B cell (primary cell): ENCODE data around the gene ARAP2. TPM values are rescaled to one million over a fixed set of nuclear protein-coding genes. Genes with fewer than 3 reads are reported as not detected.

Source experiments
- ATAC-seq: fragments of 200-7000 bp; cut with Tn5 transposase; one replicate; pipeline ENCODE4 v1.10.0; 2021; ENCODE audit warnings: low read depth, mild to moderate bottlenecking, moderate number of reproducible peaks, moderate library complexity
- CTCF ChIA-PET: fragments of 350-600 bp; sonication (Branson Sonifier 250); formaldehyde crosslinking; loops from one replicate; lab custom pipeline; 2021; ENCODE audit warnings: antibody characterized with exemption, inconsistent platforms; lab: Charles Lee
- POLR2A ChIA-PET: fragments of 350-600 bp; sonication (Branson Sonifier 250); formaldehyde crosslinking; loops from one replicate; lab custom pipeline; 2021; ENCODE audit warnings: antibody characterized with exemption; lab: Charles Lee
- DNase-seq: peaks from one replicate; pipeline ENCODE4 v3.0.0; 2013
- H2AFZ ChIP-seq: 2 replicates; pipeline ENCODE4 v1.6.1; 2012; ENCODE audit warnings: mild to moderate bottlenecking, low read depth, low read length; ENCODE audit not compliant: insufficient read depth, poor library complexity, severe bottlenecking
- H3K27ac ChIP-seq, 2 donors: 1 replicate in 1 of 2; 2 replicates in 1 of 2; pipeline ENCODE4 v1.5.1; 2012 to 2013; ENCODE audit warnings: low read length in 2 of 2, mild to moderate bottlenecking in 2 of 2, moderate library complexity in 1 of 2
- H3K27me3 ChIP-seq, 4 experiments: fragments of 200-600 bp in 1 of 4; sonication (generic) in 1 of 4; replicated peaks in 1 of 4; 1 replicate in 2 of 4; 2 replicates in 2 of 4; pipeline versions ENCODE4 v1.6.1 to v1.7.0; 2013 to 2016; ENCODE audit warnings: low read length in 3 of 4, mild to moderate bottlenecking in 2 of 4, mixed read lengths in 1 of 4, moderate library complexity in 1 of 4; ENCODE audit not compliant: insufficient read depth in 4 of 4, control insufficient read depth in 3 of 4; ENCODE audit errors: control extremely low read depth in 1 of 4
- H3K36me3 ChIP-seq, 2 experiments: replicated peaks in 1 of 2; 1 replicate in 1 of 2; 2 replicates in 1 of 2; pipeline versions ENCODE4 v1.6.1 to v1.7.1; 2013; ENCODE audit warnings: low read length in 1 of 2; ENCODE audit not compliant: insufficient read depth in 2 of 2, control insufficient read depth in 1 of 2; ENCODE audit errors: control extremely low read depth in 1 of 2, extremely low read depth in 1 of 2
- H3K4me1 ChIP-seq, 2 donors: fragments of 200-600 bp in 1 of 2; sonication (generic) in 1 of 2; 1 replicate in 1 of 2; 2 replicates in 1 of 2; pipeline versions ENCODE4 v1.5.1 to v1.6.1; 2013 to 2017; ENCODE audit warnings: low read length in 2 of 2; ENCODE audit not compliant: control insufficient read depth in 2 of 2, insufficient read depth in 2 of 2
- H3K4me2 ChIP-seq: replicated peaks from 2 replicates; pipeline ENCODE3; 2012; ENCODE audit warnings: mild to moderate bottlenecking, low read depth, low read length; ENCODE audit not compliant: poor library complexity, severe bottlenecking
- H3K4me3 ChIP-seq, 5 experiments: fragments of 200-600 bp in 1 of 5; sonication (generic) in 1 of 5; 1 replicate in 3 of 5; 2 replicates in 2 of 5; pipeline versions ENCODE4 v1.5.1 to v1.7.0; 2011 to 2016; ENCODE audit warnings: low read length in 4 of 5, mild to moderate bottlenecking in 4 of 5, low read depth in 2 of 5, control low read depth in 1 of 5, moderate library complexity in 1 of 5; ENCODE audit not compliant: insufficient read depth in 1 of 5; ENCODE audit errors: control extremely low read depth in 1 of 5, extremely low read depth in 1 of 5
- H3K79me2 ChIP-seq: fragments of 200-600 bp; sonication (generic); one replicate; pipeline ENCODE4 v1.6.0; 2016; ENCODE audit warnings: low read length; ENCODE audit not compliant: control insufficient read depth, insufficient read depth
- H3K9ac ChIP-seq: fragments of 200-600 bp; sonication (generic); 2 replicates; pipeline ENCODE4 v1.6.1; 2017; ENCODE audit warnings: mild to moderate bottlenecking, low read length, moderate library complexity
- H3K9me3 ChIP-seq, 3 donors: one replicate each; pipeline versions ENCODE4 v1.6.1 to v1.7.1; 2013; ENCODE audit warnings: low read length in 2 of 3; ENCODE audit not compliant: control insufficient read depth in 2 of 3, insufficient read depth in 1 of 3; ENCODE audit errors: control extremely low read depth in 1 of 3
- H4K20me1 ChIP-seq: 2 replicates; pipeline ENCODE4 v1.6.0; 2012; ENCODE audit warnings: mild to moderate bottlenecking, low read length; ENCODE audit not compliant: insufficient read depth, control insufficient read depth, poor library complexity, severe bottlenecking
- H3K27ac Mint-ChIP-seq: one replicate; pipeline ENCODE4 v1.8.0; 2021; ENCODE audit warnings: mixed read lengths
- H3K27me3 Mint-ChIP-seq: one replicate; pipeline ENCODE4 v1.8.0; 2021; ENCODE audit warnings: mixed read lengths
- H3K4me1 Mint-ChIP-seq: one replicate; pipeline ENCODE4 v1.8.0; 2021; ENCODE audit warnings: mixed read lengths
- H3K4me3 Mint-ChIP-seq: one replicate; pipeline ENCODE4 v1.8.0; 2021; ENCODE audit warnings: mixed read lengths
- H3K9me3 Mint-ChIP-seq: one replicate; pipeline ENCODE4 v1.8.0; 2022; ENCODE audit warnings: mixed read lengths; ENCODE audit not compliant: insufficient read depth
- EZH2 ChIP-seq: IDR thresholded peaks from 2 replicates; pipeline ENCODE4 v1.6.1; 2012; ENCODE audit warnings: borderline replicate concordance, low read depth, mild to moderate bottlenecking, moderate library complexity, low read length; ENCODE audit not compliant: insufficient read depth, poor library complexity, severe bottlenecking
- WGBS: methylation state at CpG from one replicate; pipeline ENCODE4 v1.1.5; 2013; ENCODE audit warnings: missing lambda C conversion rate; ENCODE audit not compliant: insufficient coverage; 5-methylcytosine and 5-hydroxymethylcytosine counted together
- intact Hi-C: fragments of 100-400 bp; cut with micrococcal nuclease; formaldehyde crosslinking; loops from one replicate; pipeline ENCODE4 v1.10.0; 2022
- polyA plus RNA-seq: library from polyadenylated mRNA; depleted of rRNA; stranded (reverse); fragments of >200 nt; gene quantifications from 2 replicates; pipeline ENCODE4 v1.2.3, GENCODE V29; 2012
- total RNA-seq, 2 donors: library from RNA; stranded (reverse); fragments of 120-200 nt in 1 of 2; gene quantifications; 1 replicate in 1 of 2; 2 replicates in 1 of 2; pipeline versions ENCODE4 v1.2.3 to v1.2.4, GENCODE V29; 2013 to 2022
- TF ChIP-seq, protein P1 (sequence below): fragments of 200-600 bp; IDR thresholded peaks from one replicate; pipeline ENCODE4 v1.8.0; 2022; ENCODE audit warnings: antibody characterized with exemption, mild to moderate bottlenecking

Gene ARAP2
- total and polyA plus RNA-seq, 2 donors (not counting 1 experiment from before 2014, with no cell fraction given): 13.2 to 88.0 TPM

DNA sequence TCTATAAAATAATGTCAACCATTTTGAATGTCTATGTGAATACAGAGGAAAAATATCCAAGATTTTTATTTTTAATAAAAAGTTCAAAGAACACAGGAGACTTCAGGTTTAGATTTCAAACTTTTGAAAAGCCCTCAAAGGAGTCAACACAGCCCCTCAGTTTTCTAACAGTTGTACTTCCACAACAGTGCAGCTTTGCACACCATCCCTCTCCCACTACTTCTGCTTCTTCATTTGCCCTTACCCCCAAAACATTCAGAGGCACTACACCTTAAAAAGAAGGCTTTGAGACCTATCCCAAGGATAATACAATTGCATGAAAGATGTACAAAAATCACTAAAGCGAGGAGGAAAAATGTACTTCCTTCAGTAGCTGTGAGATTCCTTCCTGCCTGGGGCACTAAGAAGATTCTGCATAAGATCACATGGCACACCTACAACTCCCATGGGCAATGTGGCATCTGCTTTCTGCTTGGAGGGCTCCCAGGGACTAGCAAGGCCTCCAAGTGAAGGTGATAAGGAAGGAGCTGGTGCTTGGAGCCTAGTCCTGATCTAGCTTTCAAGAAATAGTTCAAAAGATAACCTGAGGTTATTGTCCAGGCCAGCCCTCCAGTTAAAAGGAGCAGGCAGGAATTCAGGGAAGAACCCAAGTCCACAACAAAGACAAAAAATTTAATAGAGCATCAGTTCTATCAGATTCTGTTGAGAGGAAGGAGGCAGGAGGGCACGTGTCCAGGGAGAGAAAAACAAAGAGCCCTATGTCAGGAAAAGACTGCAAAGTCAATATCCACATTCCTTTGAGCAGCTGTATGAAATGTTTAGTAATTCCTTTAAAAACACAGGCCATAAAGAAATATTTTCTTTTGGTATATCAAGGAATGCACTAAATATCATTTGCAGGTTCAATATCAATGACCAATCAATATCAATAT is 19.1 kb downstream of the ARAP2 start:
- peak overlapping the region; percentile 27 to 42 for H3K27ac ChIP-seq
- H3K9me3 Mint-ChIP-seq: no peaks in the 10 kb centered on the region

More for the DNA sequence above, 19.1 kb downstream of the ARAP2 start:
- no peak overlapping the region for H3K4me3 ChIP-seq
- 0% methylated on average over 1 of the region's 2 CpGs for WGBS
- POLR2A ChIA-PET: no interaction called here
- H3K9me3 ChIP-seq: no peaks in the 10 kb centered on the region
- H4K20me1 ChIP-seq: peaks cover 21% of the 10 kb centered on the region
- DNase-seq (peak; percentile 36), ATAC-seq (peak; percentile 64)
- H2AFZ ChIP-seq: no peak overlapping the region
- H3K79me2 ChIP-seq: peaks cover 57% of the 10 kb centered on the region
- peak overlapping the region; percentile 35 for H3K4me3 Mint-ChIP-seq
- H3K36me3 ChIP-seq: peaks cover 0 to 2% of the 10 kb centered on the region in 2 experiments
- peak overlapping the region; percentile 80 for H3K27ac Mint-ChIP-seq
- intact Hi-C loops: loop anchor here (1.0 kb wide), 1 partner anchor 17 kb away; no protein-coding TSS in a partner anchor
- peaks cover 10 to 14% of the 10 kb centered on the region in 2 donors for H3K4me1 ChIP-seq
- H3K4me1 Mint-ChIP-seq: peaks cover 57% of the 10 kb centered on the region
- H3K4me2 ChIP-seq: peak overlapping the region; percentile 54
- TF ChIP-seq EZH2: no peak
- TF ChIP-seq, protein P1, sequence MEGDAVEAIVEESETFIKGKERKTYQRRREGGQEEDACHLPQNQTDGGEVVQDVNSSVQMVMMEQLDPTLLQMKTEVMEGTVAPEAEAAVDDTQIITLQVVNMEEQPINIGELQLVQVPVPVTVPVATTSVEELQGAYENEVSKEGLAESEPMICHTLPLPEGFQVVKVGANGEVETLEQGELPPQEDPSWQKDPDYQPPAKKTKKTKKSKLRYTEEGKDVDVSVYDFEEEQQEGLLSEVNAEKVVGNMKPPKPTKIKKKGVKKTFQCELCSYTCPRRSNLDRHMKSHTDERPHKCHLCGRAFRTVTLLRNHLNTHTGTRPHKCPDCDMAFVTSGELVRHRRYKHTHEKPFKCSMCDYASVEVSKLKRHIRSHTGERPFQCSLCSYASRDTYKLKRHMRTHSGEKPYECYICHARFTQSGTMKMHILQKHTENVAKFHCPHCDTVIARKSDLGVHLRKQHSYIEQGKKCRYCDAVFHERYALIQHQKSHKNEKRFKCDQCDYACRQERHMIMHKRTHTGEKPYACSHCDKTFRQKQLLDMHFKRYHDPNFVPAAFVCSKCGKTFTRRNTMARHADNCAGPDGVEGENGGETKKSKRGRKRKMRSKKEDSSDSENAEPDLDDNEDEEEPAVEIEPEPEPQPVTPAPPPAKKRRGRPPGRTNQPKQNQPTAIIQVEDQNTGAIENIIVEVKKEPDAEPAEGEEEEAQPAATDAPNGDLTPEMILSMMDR: no peak
- H3K27me3 Mint-ChIP-seq: no peaks in the 10 kb centered on the region
- no peak overlapping the region for H3K9ac ChIP-seq
- no peaks in the 10 kb centered on the region for H3K27me3 ChIP-seq
- CTCF ChIA-PET: interaction anchor here (1.2 kb wide), 1 partner anchor 20 kb away, joined by 4 read pairs; the partner anchor contains the start of gene ARAP2
